GM20431 (cell line): ENCODE results near the gene TUFM.
"Not testable (repeated sequence)": the region's sequence is repeated elsewhere in the genome, so short reads cannot be mapped to it uniquely, and the experiment has no call there.

Experiments used
- in situ Hi-C: fragments of 300-500 bp; cut with MseI, MboI; formaldehyde crosslinking; loops from one replicate; pipeline ENCODE4 v1.15.0; 2020; ENCODE audit warnings: low sequenced_read_pairs; ENCODE audit not compliant: unreplicated experiment

TUFM gene

GRCh38 chr16:28821874-28822519, 24.2 kb downstream of the TUFM start:
- in situ Hi-C loops: no loop called here

GRCh38 chr16:28820546-28820945, 25.6 kb downstream of the TUFM start:
- in situ Hi-C loops: not testable (repeated sequence)

GRCh38 chr16:28820016-28820415, 26.1 kb downstream of the TUFM start:
- in situ Hi-C loops: no loop called here

GRCh38 chr16:28807445-28808120, 38.6 kb downstream of the TUFM start:
- in situ Hi-C loops: not testable (repeated sequence)

- in situ Hi-C loops: not testable (repeated sequence)
Observed at GRCh38 chr16:28802235-28803019, 43.7 kb downstream of the TUFM start.
